Activated gamma-delta T cell treated with anti-CD3 and anti-CD28 coated beads, Interleukin-2, amount 50 U/mL, for 16 hours (primary cell): ENCODE results near the gene DDX20.
"Not testable (repeated sequence)": the region's sequence is repeated elsewhere in the genome, so short reads cannot be mapped to it uniquely, and the experiment has no call there.

Experiments
- DNase-seq: peaks from one replicate; pipeline ENCODE4 v3.0.0-alpha.2; 2020; ENCODE audit warnings: low read depth

Gene DDX20

DNA sequence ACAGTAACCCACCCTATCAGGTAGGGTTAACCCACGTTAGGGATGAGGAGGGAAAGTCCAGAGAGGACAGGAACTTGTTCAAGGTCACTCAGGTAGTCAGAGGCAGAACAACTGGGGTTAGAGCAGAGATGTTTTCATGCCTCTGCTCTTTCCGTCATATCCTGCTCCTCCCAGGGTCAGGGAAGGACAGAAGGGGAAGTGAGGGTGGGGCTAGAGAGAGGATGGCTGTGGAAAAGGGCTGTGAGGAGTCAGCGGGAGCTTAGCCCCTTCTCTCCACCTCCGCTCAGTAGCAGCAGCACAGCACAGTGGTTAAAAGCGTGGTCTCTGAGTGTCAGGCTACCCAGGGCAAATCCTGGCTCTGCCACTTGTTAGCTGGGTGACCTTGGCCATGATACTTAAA, 36.5 kb downstream of the DDX20 start:
- DNase-seq, result no peak

DNA sequence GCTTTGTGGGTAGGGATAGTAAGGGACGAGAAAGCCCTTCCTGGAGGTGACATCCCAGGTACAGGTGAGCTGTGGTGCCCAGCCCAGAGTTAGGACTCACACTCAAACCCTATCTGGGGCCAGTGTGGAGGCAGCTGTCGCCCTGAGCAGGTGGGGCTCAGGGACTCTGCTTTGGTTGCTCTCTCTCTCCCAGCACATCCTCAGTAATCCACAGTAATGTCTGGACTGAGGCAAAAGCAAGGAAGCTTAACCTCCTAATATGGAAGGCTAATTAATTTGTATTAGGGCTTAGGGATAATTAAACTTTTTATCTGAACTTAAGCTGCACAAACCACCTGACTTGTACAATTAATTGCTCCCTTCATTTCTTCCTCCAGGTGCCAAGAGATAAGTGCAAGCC, 38.2 kb downstream of the DDX20 start:
- DNase-seq, result no peak

DNA sequence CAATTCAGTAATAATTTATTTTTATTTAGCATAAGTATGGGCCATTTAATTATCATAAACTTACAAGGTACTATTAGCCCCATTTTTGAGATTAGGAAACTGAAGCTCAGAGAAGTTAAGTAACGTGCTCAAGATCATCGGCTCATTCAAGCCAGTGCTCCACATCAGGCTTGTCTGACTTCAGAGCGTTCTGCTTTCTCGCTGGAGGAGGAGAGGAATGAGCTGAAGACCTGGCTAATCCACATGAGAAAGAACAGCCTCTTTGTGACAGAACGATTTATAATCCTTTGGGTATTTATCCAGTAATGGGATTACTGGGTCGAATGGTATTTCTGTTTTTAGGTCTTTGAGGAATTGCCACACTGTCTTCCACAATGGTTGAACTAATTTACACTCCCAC, 39.7 kb downstream of the DDX20 start:
- no peak for DNase-seq

DNA sequence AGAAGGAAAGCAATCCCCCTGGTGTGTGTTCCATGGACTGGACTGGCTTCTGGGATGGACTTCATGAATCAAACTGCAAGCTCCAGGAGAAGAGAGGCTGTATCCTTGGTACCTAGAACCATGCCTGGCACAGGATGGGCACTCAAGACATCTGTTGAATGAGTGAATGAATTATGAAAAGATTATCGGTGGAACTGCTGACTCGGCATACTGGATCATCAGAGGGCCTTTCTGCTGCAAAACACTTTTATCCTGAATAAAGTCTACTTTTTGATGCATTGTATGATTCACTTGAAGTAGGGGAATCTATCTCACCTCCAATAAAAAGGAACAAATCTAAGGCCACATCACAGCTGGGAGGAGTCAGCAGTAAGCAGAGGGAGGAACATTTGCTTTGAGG, 42.9 kb downstream of the DDX20 start:
- DNase-seq, result no peak

DNA sequence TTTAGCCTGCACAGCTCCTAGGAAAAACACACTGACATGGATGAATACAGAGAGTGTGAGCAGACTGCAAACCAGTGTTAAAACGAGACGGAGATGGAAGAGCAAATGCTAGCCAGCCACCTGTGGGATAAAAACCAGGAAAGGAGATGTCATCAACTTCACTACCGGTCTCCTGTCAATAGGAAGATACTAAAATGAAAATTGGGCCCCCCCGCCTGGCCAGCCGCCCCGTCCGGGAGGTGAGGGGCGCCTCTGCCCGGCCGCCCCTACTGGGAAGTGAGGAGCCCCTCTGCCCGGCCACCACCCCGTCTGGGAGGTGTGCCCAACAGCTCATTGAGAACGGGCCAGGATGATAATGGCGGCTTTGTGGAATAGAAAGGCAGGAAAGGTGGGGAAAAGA, 44.0 kb downstream of the DDX20 start:
- DNase-seq, result not testable (repeated sequence)

DNA sequence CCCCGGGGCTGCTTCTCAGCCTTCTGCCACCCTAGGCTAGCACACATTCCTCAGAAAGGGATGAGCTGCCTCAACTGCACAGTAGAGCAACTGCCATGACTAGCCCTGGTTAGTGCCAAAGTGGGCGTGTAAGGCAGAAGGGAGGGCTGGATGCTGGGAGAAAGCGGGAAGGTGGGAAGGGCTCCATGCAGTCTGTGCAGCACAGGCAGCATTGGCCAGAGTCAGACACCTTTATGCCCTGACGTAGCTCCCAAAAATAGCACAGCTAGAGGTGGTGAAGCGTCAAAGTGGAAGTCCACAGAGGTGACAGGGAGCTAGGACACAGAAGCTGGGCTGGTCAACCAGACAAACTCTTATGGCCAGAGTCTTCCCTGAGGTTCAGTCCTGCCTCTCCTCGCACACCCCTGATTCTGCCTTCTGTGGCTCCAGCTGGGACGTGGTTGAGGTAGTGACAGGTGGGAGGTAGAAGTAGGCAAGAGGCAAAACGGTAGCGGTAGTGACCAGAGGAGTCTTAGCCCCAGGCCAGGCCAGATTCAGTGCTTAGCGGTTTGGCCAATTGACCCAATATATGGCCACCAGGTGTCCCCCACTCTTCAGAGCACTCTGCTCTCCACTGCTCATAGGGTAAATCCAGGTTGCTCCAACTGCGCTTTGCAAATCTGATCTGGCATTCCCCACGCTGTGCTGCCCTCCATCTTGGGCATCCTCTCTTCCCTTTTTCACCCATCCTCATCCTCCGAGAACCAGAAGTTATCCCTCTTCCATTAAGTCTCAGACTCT, 45.6 kb downstream of the DDX20 start:
- DNase-seq, result no peak

DNA sequence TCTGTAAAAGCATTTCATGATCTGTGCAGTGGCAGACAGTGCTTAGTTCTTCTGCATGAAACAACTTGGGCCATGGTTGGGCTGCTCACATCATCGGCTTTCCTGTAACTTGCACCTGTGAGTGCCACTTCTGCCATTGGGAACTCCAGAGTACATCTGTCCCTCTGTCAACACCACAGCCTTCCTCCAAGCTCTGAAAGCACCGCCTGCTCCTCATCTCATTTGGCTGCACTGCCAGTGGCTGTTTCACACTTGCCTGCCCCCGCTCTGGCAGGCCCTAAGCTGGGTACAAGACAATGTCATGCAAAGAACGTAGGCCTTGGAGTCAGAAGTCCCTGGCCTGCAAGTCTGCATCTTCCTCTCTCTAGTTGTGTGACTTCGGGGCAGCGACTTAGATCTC, 46.4 kb downstream of the DDX20 start:
- DNase-seq, result no peak

DNA sequence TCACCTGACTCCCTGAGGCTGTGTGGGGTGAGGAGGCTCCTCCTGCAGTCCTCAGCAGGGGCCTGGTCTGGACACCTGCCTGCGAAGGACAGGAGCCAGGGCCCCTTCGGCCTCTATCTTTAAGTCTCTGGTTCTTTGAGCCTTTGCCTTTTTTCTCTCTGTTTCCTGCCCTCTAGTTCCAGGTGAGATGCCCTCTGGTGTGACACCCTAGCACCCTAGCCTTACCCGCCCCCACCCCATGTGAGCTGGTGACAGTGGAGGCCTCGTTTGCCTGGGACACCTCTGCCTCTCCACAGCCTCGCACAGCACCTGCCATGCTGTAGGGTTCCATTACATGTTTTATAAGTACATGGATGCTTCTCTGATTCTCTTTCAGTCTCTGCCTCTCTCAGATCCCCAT, 47.3 kb downstream of the DDX20 start:
- DNase-seq, result no peak

DNA sequence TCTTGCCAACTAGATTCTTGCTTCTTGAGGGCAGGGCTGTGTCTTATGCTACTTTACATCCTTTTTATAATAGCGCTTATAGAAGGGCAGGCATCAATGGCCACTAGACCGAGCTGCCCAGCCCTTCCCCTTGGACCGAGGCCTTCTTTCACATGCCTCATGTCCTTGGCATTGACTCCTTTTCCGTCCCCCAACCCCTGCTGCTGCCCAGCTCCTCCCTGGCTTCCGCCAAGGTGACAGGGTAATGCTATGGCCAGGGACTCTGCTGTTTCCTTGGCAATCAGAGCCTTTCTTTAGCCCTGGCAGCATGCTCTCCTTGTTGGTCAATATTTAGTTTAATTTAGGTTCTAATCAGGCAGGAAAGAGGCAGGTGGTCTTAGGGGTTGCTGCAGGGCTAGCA, 48.2 kb downstream of the DDX20 start:
- no peak for DNase-seq

DNA sequence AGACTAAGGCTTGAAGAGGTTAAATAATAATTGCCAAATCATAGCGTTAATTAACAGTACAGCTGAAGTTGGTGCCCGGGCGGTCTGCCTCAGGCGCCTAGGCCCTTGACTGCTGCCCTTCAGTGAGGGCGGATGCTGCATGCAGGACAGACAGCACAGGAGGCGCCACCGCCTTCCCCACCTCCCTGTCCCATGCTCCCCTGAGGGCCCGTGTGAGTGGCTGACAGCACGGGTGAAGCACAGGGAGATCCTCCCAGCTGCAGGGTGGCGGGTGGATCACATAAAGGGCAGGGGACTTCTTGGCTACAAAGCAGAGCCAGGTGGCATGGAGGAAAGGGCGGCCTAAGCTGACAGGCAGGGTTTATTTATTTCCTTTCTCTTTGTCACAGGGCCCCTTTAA, 49.1 kb downstream of the DDX20 start:
- no peak for DNase-seq

DNA sequence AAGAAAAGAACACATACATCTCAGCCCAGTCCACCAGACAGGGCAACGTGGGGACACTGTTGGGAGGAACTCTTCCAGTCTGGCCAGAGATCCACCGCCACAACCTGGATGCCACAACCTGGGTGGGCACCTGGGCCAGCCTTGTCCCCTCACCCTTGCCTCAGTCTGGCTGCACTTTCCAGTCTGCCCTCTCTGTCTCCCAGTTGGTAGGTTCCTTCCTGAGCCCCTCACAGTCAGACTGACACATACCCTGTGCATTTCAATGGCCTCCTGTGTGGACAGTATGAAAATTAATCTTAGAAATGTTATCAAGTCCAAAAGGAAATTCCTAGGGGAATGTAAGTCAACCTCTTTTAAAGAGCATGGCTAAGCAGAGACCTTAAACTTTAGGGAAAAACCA, 49.5 kb downstream of the DDX20 start:
- DNase-seq, result no peak

DNA sequence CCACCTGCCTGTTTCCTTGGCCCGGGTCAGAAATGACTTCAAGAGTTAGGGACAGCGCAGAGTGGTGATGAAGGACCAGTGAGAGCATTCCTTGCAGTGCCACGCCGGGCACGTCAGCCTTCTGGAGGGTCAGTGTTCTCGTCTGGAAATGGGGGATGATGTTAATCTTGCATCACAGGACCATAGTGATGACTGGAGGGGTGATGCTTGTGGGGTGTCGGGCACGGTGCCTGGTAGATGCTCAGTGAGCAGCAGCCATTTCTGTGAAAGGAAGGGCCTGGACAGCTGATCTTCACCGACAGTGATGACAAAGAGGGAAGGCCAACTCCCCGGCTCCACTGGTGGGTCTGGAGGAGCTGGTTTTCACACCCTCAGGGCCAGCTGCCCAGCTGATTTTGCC, 56.2 kb downstream of the DDX20 start:
- no peak for DNase-seq

DNA sequence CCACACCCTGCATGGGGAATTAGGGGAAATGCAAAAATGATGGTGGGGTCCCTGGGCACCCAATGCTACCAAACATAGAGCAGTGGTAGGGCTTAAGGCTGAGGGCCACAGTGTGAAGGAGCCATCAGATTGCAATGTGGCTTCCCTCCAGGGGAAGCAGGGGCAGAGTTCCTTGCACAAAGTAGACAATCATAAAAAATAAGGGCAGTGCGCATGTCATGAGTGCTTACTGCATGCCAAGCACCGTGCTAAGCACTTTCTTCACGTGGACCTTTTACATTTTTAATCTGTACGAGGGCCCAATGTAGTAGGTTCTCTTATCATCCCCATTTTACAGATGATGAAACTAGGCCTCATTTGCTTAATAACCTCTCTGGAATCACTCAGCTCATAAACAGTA, 56.6 kb downstream of the DDX20 start:
- DNase-seq, result no peak

DNA sequence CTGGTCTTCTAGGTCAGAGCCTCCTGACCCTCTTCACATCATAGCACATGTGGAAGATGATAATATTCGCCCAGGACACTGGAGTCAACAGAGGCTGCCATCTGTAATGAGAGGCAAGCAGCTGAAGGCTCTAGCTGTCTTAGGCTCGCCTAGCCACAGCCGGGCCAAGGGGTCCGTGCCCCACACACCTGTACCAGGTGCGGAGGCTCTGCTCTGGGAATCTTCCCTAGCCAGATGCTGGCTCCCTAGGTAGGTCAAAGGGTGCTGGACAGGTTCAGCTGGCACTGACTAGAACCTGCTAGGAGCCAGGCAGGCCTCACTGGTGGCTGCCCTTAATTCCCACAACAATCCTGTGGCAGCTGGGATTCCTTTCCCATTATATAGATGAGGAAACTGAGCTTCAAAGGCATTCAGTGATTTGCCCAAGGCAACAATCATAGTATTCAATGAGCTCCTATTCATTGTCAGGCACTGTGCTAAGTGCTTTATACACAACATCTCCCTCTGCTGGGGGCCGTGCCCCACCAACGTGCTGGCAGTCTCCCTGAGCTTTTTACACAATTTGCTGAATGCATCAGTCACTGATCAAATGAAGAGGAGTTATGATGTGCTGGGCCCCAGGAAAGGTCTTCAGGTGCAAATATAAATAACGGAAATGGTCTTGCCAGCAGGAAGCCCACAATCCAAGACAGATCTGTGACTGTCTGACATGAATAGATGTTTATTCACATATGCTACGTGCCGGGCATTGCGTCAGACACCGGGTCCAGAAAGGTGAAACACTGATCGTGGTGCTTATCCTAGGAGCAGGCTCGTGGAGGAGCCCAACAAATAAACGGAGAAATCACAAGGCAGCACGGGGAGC, 58.0 kb downstream of the DDX20 start:
- no peak for DNase-seq

DNA sequence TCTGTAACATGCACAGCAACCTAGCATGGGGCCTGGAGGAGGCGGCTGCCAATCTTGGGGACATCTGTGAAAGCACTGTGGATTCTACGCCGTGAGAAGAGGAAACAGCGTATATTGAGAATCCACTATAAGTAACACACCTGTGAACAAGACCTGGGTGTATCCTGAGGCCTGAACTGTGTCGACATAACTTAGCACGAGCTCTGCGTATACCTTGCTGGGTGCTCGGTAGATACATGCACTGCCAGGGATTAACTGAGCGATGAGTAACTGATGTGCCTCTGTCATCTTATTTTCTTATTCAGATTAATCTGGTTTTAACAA, 58.6 kb downstream of the DDX20 start:
- no peak for DNase-seq

DNA sequence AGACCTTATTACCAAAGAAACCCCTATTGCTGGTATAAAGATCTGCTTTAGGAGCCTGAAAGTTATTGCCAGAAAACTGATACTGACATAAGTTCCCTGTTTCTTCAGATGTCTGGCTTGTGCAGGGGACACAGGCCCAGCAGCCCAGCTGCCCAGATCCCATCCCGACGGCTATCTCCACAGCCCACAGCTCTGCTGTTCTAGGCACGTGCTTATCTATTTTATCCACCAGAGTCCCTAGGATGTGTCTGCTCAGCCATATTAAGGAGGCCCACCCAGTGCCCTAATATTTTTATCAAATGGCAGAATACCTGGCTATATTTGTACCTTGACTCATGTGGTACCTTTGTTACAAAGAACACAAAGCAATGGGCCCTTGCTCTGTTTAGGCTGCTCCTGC, 58.9 kb downstream of the DDX20 start:
- no peak for DNase-seq
